ENCODE results near the gene NALCN.

The NALCN gene

DNA sequence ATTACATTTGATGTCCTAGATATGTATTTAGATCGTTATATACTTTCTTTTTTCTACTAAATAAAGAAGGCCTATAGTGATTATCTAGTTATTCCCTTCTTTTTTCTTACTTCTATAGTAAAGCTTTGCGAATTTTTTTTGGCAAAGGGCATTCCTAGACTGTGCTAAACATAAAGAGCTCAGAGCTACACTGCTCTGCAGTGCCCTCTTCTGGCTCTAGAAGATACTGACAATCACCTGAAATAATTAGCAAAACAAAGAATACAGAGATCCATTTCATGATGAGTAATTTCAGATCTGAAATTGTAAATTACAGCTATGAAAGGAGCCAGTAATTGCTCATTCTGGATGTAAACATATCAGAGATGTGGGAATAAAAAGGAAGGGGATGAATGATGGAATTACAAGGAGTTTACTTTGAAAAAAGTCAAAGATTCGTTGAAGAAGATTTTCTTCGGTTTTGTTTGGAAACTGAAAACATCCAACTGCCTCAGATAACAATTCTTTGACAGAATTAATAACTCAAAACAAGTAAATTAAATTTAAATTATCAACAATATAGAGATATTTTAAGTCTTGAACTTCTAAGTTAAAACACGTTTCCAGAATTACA lies 288.5 kb downstream of the NALCN start:
- Histone ChIP-seq H3K27me3 (ENCODE audit: insufficient read depth, low read length) (no peaks in the 10 kb centered on the region), H3K9ac (ENCODE audit: low read depth, low read length) (no peak overlapping the region), H3K4me1 (ENCODE audit: insufficient read depth, low read length) (peaks cover 1% of the 10 kb centered on the region; the same call in 1 of the 2 replicates), H3K4me3 (ENCODE audit: low read length) (no peak overlapping the region), H3K9me3 (ENCODE audit: insufficient read depth, low read depth, low read length) (no peaks in the 10 kb centered on the region), H3K36me3 (ENCODE audit: insufficient read depth, low read depth, low read length) (no peaks in the 10 kb centered on the region), H3K27ac (ENCODE audit: low read length) (no peak overlapping the region)

DNA sequence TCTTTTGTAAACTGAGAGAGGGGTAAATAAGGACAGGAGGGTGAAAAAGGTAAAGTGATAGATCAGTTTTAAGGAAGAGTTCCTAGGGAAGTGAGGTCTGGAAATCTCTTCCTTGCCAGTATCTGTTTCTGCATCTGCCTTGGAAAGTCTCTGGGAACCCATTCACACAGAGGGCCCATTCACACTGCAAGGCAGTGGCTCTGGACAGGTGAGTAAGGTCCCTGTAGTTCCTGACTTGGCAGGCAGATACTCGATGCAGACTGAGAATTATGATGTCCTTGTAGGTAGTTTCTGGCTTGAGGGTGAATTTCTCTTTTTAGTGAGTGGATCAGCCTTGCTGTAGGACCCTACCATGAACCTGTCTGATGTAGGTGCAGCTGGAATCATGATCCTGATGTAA lies 293.3 kb downstream of the NALCN start:
- Histone ChIP-seq H3K9ac (ENCODE audit: low read depth, low read length) (peak overlapping the region; percentile 7; the same call in 1 of the 2 replicates), H3K36me3 (ENCODE audit: insufficient read depth, low read depth, low read length) (no peaks in the 10 kb centered on the region), H3K27ac (ENCODE audit: low read length) (peak overlapping the region; percentile 63), H3K4me1 (ENCODE audit: insufficient read depth, low read length) (peaks cover 38% of the 10 kb centered on the region), H3K4me3 (ENCODE audit: low read length) (no peak overlapping the region), H3K9me3 (ENCODE audit: insufficient read depth, low read depth, low read length) (no peaks in the 10 kb centered on the region), H3K27me3 (ENCODE audit: insufficient read depth, low read length) (no peaks in the 10 kb centered on the region)

- H3K4me1 ChIP-seq (ENCODE audit: insufficient read depth, low read length) = peaks cover 52% of the 10 kb centered on the region
- no peaks in the 10 kb centered on the region for H3K27me3 ChIP-seq (ENCODE audit: insufficient read depth, low read length)
- no peaks in the 10 kb centered on the region for H3K9me3 ChIP-seq (ENCODE audit: insufficient read depth, low read depth, low read length)
- H3K4me3 ChIP-seq (ENCODE audit: low read length) = no peak overlapping the region
- no peaks in the 10 kb centered on the region for H3K36me3 ChIP-seq (ENCODE audit: insufficient read depth, low read depth, low read length)
- no peak overlapping the region for H3K9ac ChIP-seq (ENCODE audit: low read depth, low read length)
- H3K27ac ChIP-seq (ENCODE audit: low read length) = peak overlapping the region; percentile 27
Observed at GRCh38 chr13:101121608-101122007, 294.7 kb downstream of the NALCN start.

- H3K27ac ChIP-seq (ENCODE audit: low read length) = peak overlapping the region; percentile 77
- no peaks in the 10 kb centered on the region for H3K9me3 ChIP-seq (ENCODE audit: insufficient read depth, low read depth, low read length)
- H3K4me1 ChIP-seq (ENCODE audit: insufficient read depth, low read length) = peaks cover 60% of the 10 kb centered on the region
- no peaks in the 10 kb centered on the region for H3K36me3 ChIP-seq (ENCODE audit: insufficient read depth, low read depth, low read length)
- H3K9ac ChIP-seq (ENCODE audit: low read depth, low read length) = peak overlapping the region; percentile 24; the same call in 1 of the 2 replicates
- H3K4me3 ChIP-seq (ENCODE audit: low read length) = peak overlapping the region; percentile 6; the same call in 1 of the 2 replicates
- no peaks in the 10 kb centered on the region for H3K27me3 ChIP-seq (ENCODE audit: insufficient read depth, low read length)
Observed at GRCh38 chr13:101120007-101120406, 296.3 kb downstream of the NALCN start.

GRCh38 chr13:101116826-101117225 lies 299.5 kb downstream of the NALCN start:
- Histone ChIP-seq H3K4me1 (ENCODE audit: insufficient read depth, low read length) (peaks cover 63% of the 10 kb centered on the region), H3K4me3 (ENCODE audit: low read length) (peak overlapping the region; percentile 52), H3K27me3 (ENCODE audit: insufficient read depth, low read length) (no peaks in the 10 kb centered on the region), H3K36me3 (ENCODE audit: insufficient read depth, low read depth, low read length) (no peaks in the 10 kb centered on the region), H3K9me3 (ENCODE audit: insufficient read depth, low read depth, low read length) (no peaks in the 10 kb centered on the region), H3K9ac (ENCODE audit: low read depth, low read length) (peak overlapping the region; percentile 49; the same call in 1 of the 2 replicates), H3K27ac (ENCODE audit: low read length) (peak overlapping the region; percentile 77)

DNA sequence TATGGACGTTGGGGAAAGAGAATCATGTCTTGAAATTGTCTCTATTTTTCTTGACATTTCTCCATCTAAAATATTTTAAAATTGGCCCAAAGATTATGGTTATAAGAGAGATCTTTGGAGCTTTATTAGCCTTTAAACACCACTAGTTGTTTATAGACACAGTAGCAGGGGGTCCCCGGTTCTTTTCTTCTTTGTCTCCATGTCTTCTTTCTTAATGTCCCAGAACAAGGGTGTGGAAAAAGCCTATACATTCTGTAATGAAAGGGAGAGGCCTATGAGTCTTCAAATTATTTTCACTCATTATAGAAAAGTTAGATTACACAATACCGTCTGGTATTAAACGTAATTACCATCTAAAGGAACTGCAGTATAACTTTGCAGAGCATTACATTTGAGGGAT lies 300.0 kb downstream of the NALCN start:
- Histone ChIP-seq H3K4me3 (ENCODE audit: low read length) (peak overlapping the region; percentile 52), H3K9me3 (ENCODE audit: insufficient read depth, low read depth, low read length) (no peaks in the 10 kb centered on the region), H3K4me1 (ENCODE audit: insufficient read depth, low read length) (peaks cover 60% of the 10 kb centered on the region), H3K9ac (ENCODE audit: low read depth, low read length) (peak overlapping the region; percentile 49; the same call in 1 of the 2 replicates), H3K36me3 (ENCODE audit: insufficient read depth, low read depth, low read length) (no peaks in the 10 kb centered on the region), H3K27ac (ENCODE audit: low read length) (peak overlapping the region; percentile 77), H3K27me3 (ENCODE audit: insufficient read depth, low read length) (no peaks in the 10 kb centered on the region)

DNA sequence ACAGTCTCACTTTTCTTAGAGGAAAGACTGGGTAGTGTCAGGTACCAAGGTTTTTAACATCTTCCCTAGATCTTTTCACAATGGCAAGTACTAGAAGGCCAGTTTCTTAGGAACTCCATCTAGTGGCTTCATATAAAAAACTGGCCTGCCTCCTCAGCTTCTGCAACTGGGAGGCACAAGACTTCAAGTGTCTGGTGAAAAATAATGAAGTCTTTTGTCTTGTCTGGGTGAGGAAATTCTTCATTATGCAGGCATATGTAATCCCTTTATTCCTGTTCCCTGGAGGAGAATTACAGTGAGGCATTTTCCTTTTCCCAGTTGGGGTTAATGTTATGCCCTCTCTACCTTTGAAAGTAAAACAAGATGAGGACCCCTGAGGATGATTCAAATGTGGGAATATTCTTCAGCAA lies 300.5 kb downstream of the NALCN start:
- no peaks in the 10 kb centered on the region for H3K36me3 ChIP-seq (ENCODE audit: insufficient read depth, low read depth, low read length)
- peak overlapping the region; percentile 5; the same call in 1 of the 2 replicates for H3K4me3 ChIP-seq (ENCODE audit: low read length)
- peaks cover 54% of the 10 kb centered on the region for H3K4me1 ChIP-seq (ENCODE audit: insufficient read depth, low read length)
- no peaks in the 10 kb centered on the region for H3K9me3 ChIP-seq (ENCODE audit: insufficient read depth, low read depth, low read length)
- H3K27ac ChIP-seq (ENCODE audit: low read length) = no peak overlapping the region
- peak overlapping the region; percentile 43; the same call in 1 of the 2 replicates for H3K9ac ChIP-seq (ENCODE audit: low read depth, low read length)
- no peaks in the 10 kb centered on the region for H3K27me3 ChIP-seq (ENCODE audit: insufficient read depth, low read length)

DNA sequence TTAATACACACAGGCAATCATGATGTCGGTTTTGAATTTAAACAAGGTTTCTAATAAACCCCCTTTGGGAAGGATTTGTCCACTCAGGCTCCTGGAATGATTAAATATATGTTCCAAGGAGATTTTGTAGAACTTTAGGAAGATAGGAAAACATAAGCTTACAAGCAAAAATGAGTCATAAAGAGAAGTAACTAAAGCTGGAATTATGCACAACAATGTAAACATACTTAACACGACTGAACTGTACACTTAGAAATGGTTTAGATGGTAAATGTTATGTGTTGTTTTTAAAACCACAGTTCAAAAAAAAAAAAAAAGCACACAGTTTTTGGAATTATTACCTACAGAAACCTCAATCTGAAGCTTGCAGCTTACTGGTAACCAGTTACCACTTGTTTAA lies 304.4 kb downstream of the NALCN start:
- Histone ChIP-seq H3K27ac (ENCODE audit: low read length) (no peak overlapping the region), H3K9ac (ENCODE audit: low read depth, low read length) (no peak overlapping the region), H3K4me1 (ENCODE audit: insufficient read depth, low read length) (peaks cover 28% of the 10 kb centered on the region; the same call in 1 of the 2 replicates), H3K4me3 (ENCODE audit: low read length) (no peak overlapping the region), H3K27me3 (ENCODE audit: insufficient read depth, low read length) (no peaks in the 10 kb centered on the region), H3K9me3 (ENCODE audit: insufficient read depth, low read depth, low read length) (no peaks in the 10 kb centered on the region), H3K36me3 (ENCODE audit: insufficient read depth, low read depth, low read length) (no peaks in the 10 kb centered on the region)

DNA sequence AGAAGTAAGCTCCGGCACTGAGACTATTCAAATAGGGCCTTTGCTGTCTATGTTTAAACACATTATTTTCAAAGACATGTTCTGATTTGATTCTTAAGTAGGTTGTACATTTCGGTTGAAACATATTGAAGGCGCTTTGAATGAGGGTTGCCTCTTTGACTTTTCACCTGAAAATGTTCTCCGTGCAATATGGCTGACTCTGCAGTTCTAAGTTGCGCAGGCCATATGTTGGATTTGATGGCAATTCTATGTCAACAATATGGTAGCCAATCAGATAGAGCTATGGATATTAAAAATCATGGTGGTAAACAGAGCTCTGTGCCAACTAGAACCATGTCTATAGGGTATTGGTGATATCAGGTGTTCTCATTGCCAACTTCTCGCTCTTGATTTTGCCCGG lies 307.3 kb downstream of the NALCN start:
- Histone ChIP-seq H3K4me3 (ENCODE audit: low read length) (no peak overlapping the region), H3K4me1 (ENCODE audit: insufficient read depth, low read length) (peaks cover 8% of the 10 kb centered on the region; the same call in 1 of the 2 replicates), H3K36me3 (ENCODE audit: insufficient read depth, low read depth, low read length) (no peaks in the 10 kb centered on the region), H3K27ac (ENCODE audit: low read length) (no peak overlapping the region), H3K9me3 (ENCODE audit: insufficient read depth, low read depth, low read length) (peaks cover 4% of the 10 kb centered on the region; the same call in 1 of the 2 replicates), H3K27me3 (ENCODE audit: insufficient read depth, low read length) (no peaks in the 10 kb centered on the region), H3K9ac (ENCODE audit: low read depth, low read length) (no peak overlapping the region)

- Histone ChIP-seq H3K9ac (ENCODE audit: low read depth, low read length) (no peak overlapping the region), H3K36me3 (ENCODE audit: insufficient read depth, low read depth, low read length) (no peaks in the 10 kb centered on the region), H3K27ac (ENCODE audit: low read length) (no peak overlapping the region), H3K4me1 (ENCODE audit: insufficient read depth, low read length) (no peaks in the 10 kb centered on the region), H3K9me3 (ENCODE audit: insufficient read depth, low read depth, low read length) (no peaks in the 10 kb centered on the region), H3K4me3 (ENCODE audit: low read length) (no peak overlapping the region), H3K27me3 (ENCODE audit: insufficient read depth, low read length) (no peaks in the 10 kb centered on the region)
Observed at GRCh38 chr13:101098873-101099272, 317.4 kb downstream of the NALCN start.

DNA sequence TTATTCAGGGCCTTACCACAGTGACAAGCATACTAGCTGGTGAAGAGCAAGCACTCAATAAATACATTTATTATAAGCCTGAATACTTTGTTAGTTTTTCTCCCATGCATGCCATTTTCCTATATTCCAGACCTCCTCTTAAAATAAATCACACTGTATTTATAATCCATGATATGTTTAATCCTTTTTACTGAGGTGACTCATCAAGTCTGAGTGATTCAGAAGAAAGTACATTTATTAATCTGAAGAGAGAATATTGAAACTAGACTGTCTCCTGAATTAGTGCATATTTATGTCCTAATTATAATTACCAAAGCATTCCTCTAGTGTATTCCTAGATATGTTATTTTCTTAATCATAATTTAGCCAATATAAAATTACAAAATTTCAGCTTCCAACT lies 323.3 kb downstream of the NALCN start:
- H3K4me1 ChIP-seq (ENCODE audit: insufficient read depth, low read length) = no peaks in the 10 kb centered on the region
- no peak overlapping the region for H3K9ac ChIP-seq (ENCODE audit: low read depth, low read length)
- no peaks in the 10 kb centered on the region for H3K9me3 ChIP-seq (ENCODE audit: insufficient read depth, low read depth, low read length)
- no peaks in the 10 kb centered on the region for H3K36me3 ChIP-seq (ENCODE audit: insufficient read depth, low read depth, low read length)
- no peak overlapping the region for H3K27ac ChIP-seq (ENCODE audit: low read length)
- H3K27me3 ChIP-seq (ENCODE audit: insufficient read depth, low read length) = no peaks in the 10 kb centered on the region
- H3K4me3 ChIP-seq (ENCODE audit: low read length) = no peak overlapping the region

DNA sequence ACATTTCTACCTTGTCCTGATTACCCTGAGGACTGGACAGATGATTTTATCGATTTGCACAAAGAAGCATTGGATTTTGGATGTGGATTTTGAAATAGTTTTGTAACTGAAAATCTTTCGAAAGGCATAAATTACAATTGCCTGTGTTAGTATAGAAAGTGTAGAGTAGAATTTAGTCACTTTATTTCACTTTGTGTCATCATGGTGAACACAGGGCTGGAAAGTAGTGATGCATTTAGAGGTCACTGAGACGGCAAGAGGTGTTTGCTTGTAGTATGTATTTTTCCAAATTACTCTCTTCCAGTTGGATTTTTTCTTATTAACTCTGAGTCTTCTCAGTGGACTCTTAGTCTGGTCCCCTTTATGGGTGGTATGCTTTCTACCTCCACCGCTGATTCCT lies 326.0 kb downstream of the NALCN start:
- H3K9me3 ChIP-seq (ENCODE audit: insufficient read depth, low read depth, low read length) = no peaks in the 10 kb centered on the region
- no peaks in the 10 kb centered on the region for H3K36me3 ChIP-seq (ENCODE audit: insufficient read depth, low read depth, low read length)
- no peak overlapping the region for H3K27ac ChIP-seq (ENCODE audit: low read length)
- no peak overlapping the region for H3K9ac ChIP-seq (ENCODE audit: low read depth, low read length)
- H3K27me3 ChIP-seq (ENCODE audit: insufficient read depth, low read length) = no peaks in the 10 kb centered on the region
- H3K4me3 ChIP-seq (ENCODE audit: low read length) = no peak overlapping the region
- H3K4me1 ChIP-seq (ENCODE audit: insufficient read depth, low read length) = no peaks in the 10 kb centered on the region

Measured in iPS-20b (cell line).